Measurements from ENCODE around the gene ZNF782. TPM values are rescaled to one million over a fixed set of nuclear protein-coding genes. Genes with fewer than 3 reads are reported as not detected.
A peak's percentile ranks its signal among the peaks of the same experiment; 100 is the strongest.

The ZNF782 gene
- total RNA-seq, 4 donors from 2014 or later: 4.7 to 10.1 (median 6.5) TPM

GRCh38 chr9:96777426-96777864 lies 76.9 kb downstream of the ZNF782 start:
- DNase-seq: no peak
- H3K4me3 ChIP-seq: peak overlapping the region; percentile 58 to 89 (median 80)
- H3K36me3 ChIP-seq: peaks cover 0 to 37% (median 15%) of the 10 kb centered on the region in 3 donors
- 3 to 9% methylated on average over 10 to 13 of the region's 23 CpGs for WGBS, 2 donors
- H3K9me3 ChIP-seq: peaks cover 0 to 3% (median 0%) of the 10 kb centered on the region in 3 donors
- no peak for TF ChIP-seq POLR2A (IDR thresholded peaks at IDR 0.05)
- TF ChIP-seq, protein P1, sequence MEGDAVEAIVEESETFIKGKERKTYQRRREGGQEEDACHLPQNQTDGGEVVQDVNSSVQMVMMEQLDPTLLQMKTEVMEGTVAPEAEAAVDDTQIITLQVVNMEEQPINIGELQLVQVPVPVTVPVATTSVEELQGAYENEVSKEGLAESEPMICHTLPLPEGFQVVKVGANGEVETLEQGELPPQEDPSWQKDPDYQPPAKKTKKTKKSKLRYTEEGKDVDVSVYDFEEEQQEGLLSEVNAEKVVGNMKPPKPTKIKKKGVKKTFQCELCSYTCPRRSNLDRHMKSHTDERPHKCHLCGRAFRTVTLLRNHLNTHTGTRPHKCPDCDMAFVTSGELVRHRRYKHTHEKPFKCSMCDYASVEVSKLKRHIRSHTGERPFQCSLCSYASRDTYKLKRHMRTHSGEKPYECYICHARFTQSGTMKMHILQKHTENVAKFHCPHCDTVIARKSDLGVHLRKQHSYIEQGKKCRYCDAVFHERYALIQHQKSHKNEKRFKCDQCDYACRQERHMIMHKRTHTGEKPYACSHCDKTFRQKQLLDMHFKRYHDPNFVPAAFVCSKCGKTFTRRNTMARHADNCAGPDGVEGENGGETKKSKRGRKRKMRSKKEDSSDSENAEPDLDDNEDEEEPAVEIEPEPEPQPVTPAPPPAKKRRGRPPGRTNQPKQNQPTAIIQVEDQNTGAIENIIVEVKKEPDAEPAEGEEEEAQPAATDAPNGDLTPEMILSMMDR (IDR thresholded peaks at IDR 0.05): no peak
- peaks cover 4 to 22% (median 10%) of the 10 kb centered on the region in 3 donors for H3K4me1 ChIP-seq
- no peaks in the 10 kb centered on the region for H3K27me3 ChIP-seq
- intact Hi-C loops (cut with DNase I): no loop called here
- peak overlapping the region; percentile 68 to 87 (median 84) for H3K27ac ChIP-seq

DNA sequence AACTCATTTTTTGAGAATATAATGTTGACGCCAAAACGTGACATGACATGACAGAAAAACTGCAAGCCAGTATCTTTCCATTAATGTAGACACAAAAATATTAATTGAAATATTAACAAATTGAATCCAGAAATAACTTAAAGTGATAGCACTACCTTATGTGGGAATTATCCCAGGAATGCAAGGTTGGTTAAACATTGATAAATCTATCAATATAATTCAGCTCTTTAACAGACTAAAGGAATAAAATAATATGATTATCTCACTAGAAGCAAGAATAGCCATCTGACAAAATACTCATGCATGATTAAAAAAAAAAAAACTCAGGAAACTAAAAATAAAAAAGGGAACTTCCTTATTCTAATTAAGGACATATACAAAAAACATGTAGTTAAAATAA lies 83.2 kb downstream of the ZNF782 start:
- Histone ChIP-seq H3K4me1 (no peaks in the 10 kb centered on the region), H3K4me3 (no peak overlapping the region), H3K27me3 (no peaks in the 10 kb centered on the region), H3K36me3 (peaks cover 5 to 100% (median 26%) of the 10 kb centered on the region in 3 donors), H3K9me3 (peaks cover 0 to 67% (median 49%) of the 10 kb centered on the region in 3 donors), H3K27ac (no peak overlapping the region)
- WGBS, 2 donors: 98% methylated on average over 2 of the region's 2 CpGs
- intact Hi-C loops (cut with DNase I): no loop called here
- no peak for DNase-seq
- TF ChIP-seq, protein P1 (IDR thresholded peaks at IDR 0.05): no peak
- TF ChIP-seq POLR2A (IDR thresholded peaks at IDR 0.05): no peak

DNA sequence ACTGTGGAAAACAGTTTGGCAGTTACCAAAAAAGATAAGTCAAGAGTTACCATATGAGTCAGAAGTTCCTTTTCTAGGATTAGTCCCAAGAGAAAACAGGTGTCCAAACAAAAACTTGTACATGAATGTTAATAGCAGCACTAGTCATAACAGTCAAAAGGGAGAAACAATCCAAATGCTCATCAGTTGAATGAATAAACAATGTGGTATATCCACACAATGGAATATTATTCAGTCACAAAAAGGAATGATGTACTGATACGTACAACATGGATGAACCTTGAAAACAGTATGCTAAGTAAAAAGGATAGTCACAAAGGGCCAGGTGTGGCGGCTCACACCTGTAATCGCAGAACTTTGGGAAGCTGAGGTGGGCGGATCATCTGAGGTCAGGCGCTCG lies 84.3 kb downstream of the ZNF782 start:
- peaks cover 0 to 78% (median 57%) of the 10 kb centered on the region in 3 donors for H3K9me3 ChIP-seq
- no peak overlapping the region for H3K27ac ChIP-seq
- intact Hi-C loops (cut with DNase I): no loop called here
- TF ChIP-seq, protein P1 (IDR thresholded peaks at IDR 0.05): no peak
- TF ChIP-seq POLR2A (IDR thresholded peaks at IDR 0.05): no peak
- H3K4me3 ChIP-seq: no peak overlapping the region
- WGBS, 2 donors: 94 to 96% methylated on average over 6 of the region's 6 CpGs
- H3K27me3 ChIP-seq: no peaks in the 10 kb centered on the region
- H3K36me3 ChIP-seq: peaks cover 5 to 100% (median 25%) of the 10 kb centered on the region in 3 donors
- no peak for DNase-seq
- H3K4me1 ChIP-seq: no peaks in the 10 kb centered on the region

Other genes starting within 250 kb of the ZNF782 start
- gene CDC14B, start 234.7 kb downstream of the ZNF782 start, total RNA-seq: 10 to 100 TPM in 2 of 4 donors, 1 to 10 TPM in 2; 2.7 to 14.8 (median 9.1) TPM
- 10 to 100 TPM in 1 of 4 donors, 1 to 10 TPM in 2, under 1 TPM in 1; 0.95 to 12.2 (median 5.6) TPM for gene PRXL2C, start 199.2 kb downstream of the ZNF782 start, total RNA-seq
- 10 to 100 TPM in 1 of 4 donors, 1 to 10 TPM in 3; 2.5 to 10.1 (median 5.8) TPM for gene ZNF510, start 76.4 kb downstream of the ZNF782 start, total RNA-seq
- gene NUTM2G, start 74.3 kb upstream of the ZNF782 start, total RNA-seq: not detected
- 10 to 100 TPM in 1 of 4 donors, 1 to 10 TPM in 3; 3.1 to 16.5 (median 6.8) TPM for gene CTSV, start 184.6 kb upstream of the ZNF782 start, total RNA-seq